Measurements from ENCODE around the gene APOC3.

DNA sequence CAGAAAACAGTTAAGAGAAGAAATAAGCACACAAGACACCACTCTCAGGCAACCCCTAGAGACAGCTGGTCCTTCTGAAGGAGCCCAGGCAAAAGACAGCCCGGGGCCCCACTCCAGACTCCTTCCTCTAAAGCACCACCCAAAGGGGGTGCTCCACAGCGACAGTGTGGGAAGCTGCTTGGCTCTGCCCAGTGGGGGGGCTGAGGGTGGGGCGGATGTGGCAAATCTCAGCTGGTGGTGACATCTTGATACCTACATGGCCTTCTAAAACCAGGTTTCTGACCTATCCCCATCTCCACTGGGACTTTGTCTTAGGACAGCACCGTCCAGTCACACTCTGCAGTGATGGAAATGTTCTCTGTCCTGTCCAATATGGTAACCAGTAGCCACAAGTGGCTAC is 17.9 kb downstream of the APOC3 start:
- TF ChIP-seq YY1 (IDR thresholded peaks at IDR 0.05; ENCODE audit: insufficient read depth, insufficient read length) = no peak
- TF ChIP-seq SUZ12 (IDR thresholded peaks at IDR 0.05; ENCODE audit: extremely low read depth, insufficient read depth, insufficient read length) = no peak
- TF ChIP-seq ZNF274 (IDR thresholded peaks at IDR 0.05; ENCODE audit: low read depth, low read length) = no peak
